ENCODE measurements around the gene ERBIN.

- TF ChIP-seq CTCF (IDR thresholded peaks at IDR 0.05; ENCODE audit: low read depth, low read length, poor library complexity, severe bottlenecking), result no peak
- no peak for TF ChIP-seq EZH2phosphoT487 (IDR thresholded peaks at IDR 0.05; ENCODE audit: borderline replicate concordance, low read length)
These were observed 87.0 kb downstream of the ERBIN start for GRCh38 chr5:66013397-66013796.
